Measurements from ENCODE around the gene LIN7C.
"Not testable (repeated sequence)": the region's sequence is repeated elsewhere in the genome, so short reads cannot be mapped to it uniquely, and the experiment has no call there.

The LIN7C gene

GRCh38 chr11:27455667-27456066 is 50.9 kb downstream of the LIN7C start (continued):
- TF ChIP-seq CSRNP3 (CRISPR knock-in tag; IDR thresholded peaks at IDR 0.05), result no peak
- TF ChIP-seq CSDC2 (CRISPR knock-in tag; IDR thresholded peaks at IDR 0.05), result no peak
- TF ChIP-seq SNAI2 (CRISPR knock-in tag; IDR thresholded peaks at IDR 0.05), result no peak
- TF ChIP-seq ZNF70 (CRISPR knock-in tag; IDR thresholded peaks at IDR 0.05), result no peak
- no peak for TF ChIP-seq BACH2 (CRISPR knock-in tag; IDR thresholded peaks at IDR 0.05; ENCODE audit: borderline replicate concordance)
- no peak for TF ChIP-seq ZFP3 (CRISPR knock-in tag; IDR thresholded peaks at IDR 0.05)

GRCh38 chr11:27453701-27454100 is 52.9 kb downstream of the LIN7C start:
- no peak for ATAC-seq
- no peak for TF ChIP-seq ZNF70 (CRISPR knock-in tag; IDR thresholded peaks at IDR 0.05)
- no peak for TF ChIP-seq BACH2 (CRISPR knock-in tag; IDR thresholded peaks at IDR 0.05; ENCODE audit: borderline replicate concordance)
- TF ChIP-seq ZNF8 (CRISPR knock-in tag; IDR thresholded peaks at IDR 0.05), result no peak
- no peak for TF ChIP-seq CSDC2 (CRISPR knock-in tag; IDR thresholded peaks at IDR 0.05)
- TF ChIP-seq POU6F1 (CRISPR knock-in tag; IDR thresholded peaks at IDR 0.05; ENCODE audit: borderline replicate concordance, low read depth), result no peak

GRCh38 chr11:27452147-27452546 is 54.4 kb downstream of the LIN7C start:
- no peak for TF ChIP-seq OSR1 (CRISPR knock-in tag; IDR thresholded peaks at IDR 0.05)
- no peak for TF ChIP-seq BACH2 (CRISPR knock-in tag; IDR thresholded peaks at IDR 0.05; ENCODE audit: borderline replicate concordance)
- no peak for TF ChIP-seq ZC3H10 (CRISPR knock-in tag; IDR thresholded peaks at IDR 0.05)
- TF ChIP-seq RARB (CRISPR knock-in tag; IDR thresholded peaks at IDR 0.05), result no peak
- TF ChIP-seq CSDC2 (CRISPR knock-in tag; IDR thresholded peaks at IDR 0.05), result no peak
- TF ChIP-seq ESRRG (CRISPR knock-in tag; IDR thresholded peaks at IDR 0.05), result no peak
- no peak for TF ChIP-seq ZNF565 (CRISPR knock-in tag; conservative IDR thresholded peaks at IDR 0.05; ENCODE audit: low read depth)
- no peak for TF ChIP-seq ZFP30 (CRISPR knock-in tag; IDR thresholded peaks at IDR 0.05)
- TF ChIP-seq ZFP3 (CRISPR knock-in tag; IDR thresholded peaks at IDR 0.05), result no peak
- ATAC-seq, result no peak

- ATAC-seq, result no peak
- TF ChIP-seq CREB5 (CRISPR knock-in tag; IDR thresholded peaks at IDR 0.05; ENCODE audit: low read depth) (no peak), CSRNP3 (CRISPR knock-in tag; IDR thresholded peaks at IDR 0.05) (no peak), SNAI2 (CRISPR knock-in tag; IDR thresholded peaks at IDR 0.05) (no peak), ZNF70 (CRISPR knock-in tag; IDR thresholded peaks at IDR 0.05) (no peak), POU6F1 (CRISPR knock-in tag; IDR thresholded peaks at IDR 0.05; ENCODE audit: borderline replicate concordance, low read depth) (no peak), TCF4 (CRISPR knock-in tag; IDR thresholded peaks at IDR 0.05; ENCODE audit: borderline replicate concordance) (no peak), PPARA (CRISPR knock-in tag; IDR thresholded peaks at IDR 0.05; ENCODE audit: borderline replicate concordance) (no peak), CSDC2 (CRISPR knock-in tag; IDR thresholded peaks at IDR 0.05) (no peak), BACH2 (CRISPR knock-in tag; IDR thresholded peaks at IDR 0.05; ENCODE audit: borderline replicate concordance) (no peak), ZFP3 (CRISPR knock-in tag; IDR thresholded peaks at IDR 0.05) (no peak), PATZ1 (CRISPR knock-in tag; IDR thresholded peaks at IDR 0.05; ENCODE audit: borderline replicate concordance) (no peak), ESRRG (CRISPR knock-in tag; IDR thresholded peaks at IDR 0.05) (no peak), ISL1 (CRISPR knock-in tag; IDR thresholded peaks at IDR 0.05) (no peak), ARNTL (CRISPR knock-in tag; IDR thresholded peaks at IDR 0.05; ENCODE audit: borderline replicate concordance, low read depth) (no peak), TOX (CRISPR knock-in tag; IDR thresholded peaks at IDR 0.05; ENCODE audit: borderline replicate concordance) (no peak), OSR1 (CRISPR knock-in tag; IDR thresholded peaks at IDR 0.05) (no peak), GLIS3 (CRISPR knock-in tag; IDR thresholded peaks at IDR 0.05) (no peak), ZNF565 (CRISPR knock-in tag; conservative IDR thresholded peaks at IDR 0.05; ENCODE audit: low read depth) (no peak), RARB (CRISPR knock-in tag; IDR thresholded peaks at IDR 0.05) (no peak), ZFP30 (CRISPR knock-in tag; IDR thresholded peaks at IDR 0.05) (no peak)
These were observed 55.2 kb downstream of the LIN7C start for GRCh38 chr11:27451244-27451965.

GRCh38 chr11:27448184-27448540 is 58.4 kb downstream of the LIN7C start:
- not testable (repeated sequence) for ATAC-seq

Measured in SK-N-SH treated with all-trans-retinoic acid at 6 μM for 48 hours (cell line).